HS-27A (cell line): ENCODE data around the gene BICDL1.
A peak's percentile ranks its signal among the peaks of the same experiment; 100 is the strongest.

ENCODE experiments used
- DNase-seq: peaks from one replicate; pipeline ENCODE4 v3.0.0-alpha.2; 2012; ENCODE audit warnings: low read depth, missing footprints

BICDL1 gene

GRCh38 chr12:120079411-120080400 lies 90.7 kb downstream of the BICDL1 start:
- DNase-seq = no peak

- no peak for DNase-seq
Observed at GRCh38 chr12:120081641-120082040, 92.6 kb downstream of the BICDL1 start.

- DNase-seq = no peak
Observed at GRCh38 chr12:120085920-120086645, 97.0 kb downstream of the BICDL1 start.

- DNase-seq = peak; percentile 97
Observed at GRCh38 chr12:120086801-120087621, 98.0 kb downstream of the BICDL1 start.

- no peak for DNase-seq
Observed at GRCh38 chr12:120089105-120089504, 100.1 kb downstream of the BICDL1 start.

- DNase-seq = no peak
Observed at GRCh38 chr12:120089796-120090195, 100.8 kb downstream of the BICDL1 start.

GRCh38 chr12:120090206-120090605 lies 101.2 kb downstream of the BICDL1 start:
- no peak for DNase-seq

GRCh38 chr12:120090626-120091295 lies 101.7 kb downstream of the BICDL1 start:
- no peak for DNase-seq

GRCh38 chr12:120091371-120092090 lies 102.5 kb downstream of the BICDL1 start:
- no peak for DNase-seq

GRCh38 chr12:120092551-120093335 lies 103.7 kb downstream of the BICDL1 start:
- no peak for DNase-seq

GRCh38 chr12:120093336-120093591 lies 104.2 kb downstream of the BICDL1 start:
- no peak for DNase-seq

GRCh38 chr12:120093592-120094355 lies 104.7 kb downstream of the BICDL1 start:
- no peak for DNase-seq

- DNase-seq = no peak
Observed at GRCh38 chr12:120094485-120094884, 105.4 kb downstream of the BICDL1 start.

GRCh38 chr12:120095331-120095730 lies 106.3 kb downstream of the BICDL1 start:
- DNase-seq = no peak

GRCh38 chr12:120095736-120096135 lies 106.7 kb downstream of the BICDL1 start:
- no peak for DNase-seq

- DNase-seq = no peak
Observed at GRCh38 chr12:120096671-120097202, 107.7 kb downstream of the BICDL1 start.

GRCh38 chr12:120098756-120099470 lies 109.9 kb downstream of the BICDL1 start:
- no peak for DNase-seq

GRCh38 chr12:120099738-120100137 lies 110.7 kb downstream of the BICDL1 start:
- no peak for DNase-seq

GRCh38 chr12:120100630-120101029 lies 111.6 kb downstream of the BICDL1 start:
- no peak for DNase-seq
